ENCODE results near the gene ELN. TPM values are rescaled to one million over a fixed set of nuclear protein-coding genes. Genes with fewer than 3 reads are reported as not detected.
A peak's percentile ranks its signal among the peaks of the same experiment; 100 is the strongest.

ELN gene
- total RNA-seq, 4 donors from 2014 or later = 29.0 to 65.7 (median 50.8) TPM

- Histone ChIP-seq H3K27me3 (no peaks in the 10 kb centered on the region), H3K27ac (no peak overlapping the region), H3K4me1 (peaks cover 0 to 15% of the 10 kb centered on the region in 2 donors), H3K4me3 (replicated peaks in 1 of 3) (no peak overlapping the region), H3K9me3 (no peaks in the 10 kb centered on the region), H3K36me3 (no peaks in the 10 kb centered on the region)
- no peak for DNase-seq
- WGBS, 2 donors = 86 to 91% methylated on average over 5 of the region's 5 CpGs
- intact Hi-C loops (cut with DNase I) = no loop called here
- TF ChIP-seq, protein P1, sequence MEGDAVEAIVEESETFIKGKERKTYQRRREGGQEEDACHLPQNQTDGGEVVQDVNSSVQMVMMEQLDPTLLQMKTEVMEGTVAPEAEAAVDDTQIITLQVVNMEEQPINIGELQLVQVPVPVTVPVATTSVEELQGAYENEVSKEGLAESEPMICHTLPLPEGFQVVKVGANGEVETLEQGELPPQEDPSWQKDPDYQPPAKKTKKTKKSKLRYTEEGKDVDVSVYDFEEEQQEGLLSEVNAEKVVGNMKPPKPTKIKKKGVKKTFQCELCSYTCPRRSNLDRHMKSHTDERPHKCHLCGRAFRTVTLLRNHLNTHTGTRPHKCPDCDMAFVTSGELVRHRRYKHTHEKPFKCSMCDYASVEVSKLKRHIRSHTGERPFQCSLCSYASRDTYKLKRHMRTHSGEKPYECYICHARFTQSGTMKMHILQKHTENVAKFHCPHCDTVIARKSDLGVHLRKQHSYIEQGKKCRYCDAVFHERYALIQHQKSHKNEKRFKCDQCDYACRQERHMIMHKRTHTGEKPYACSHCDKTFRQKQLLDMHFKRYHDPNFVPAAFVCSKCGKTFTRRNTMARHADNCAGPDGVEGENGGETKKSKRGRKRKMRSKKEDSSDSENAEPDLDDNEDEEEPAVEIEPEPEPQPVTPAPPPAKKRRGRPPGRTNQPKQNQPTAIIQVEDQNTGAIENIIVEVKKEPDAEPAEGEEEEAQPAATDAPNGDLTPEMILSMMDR (IDR thresholded peaks at IDR 0.05) = no peak
- no peak for TF ChIP-seq POLR2A (IDR thresholded peaks at IDR 0.05)
Measured at GRCh38 chr7:74019149-74019548, 8.8 kb upstream of the ELN start.

- no peak for DNase-seq
- Histone ChIP-seq H3K27me3 (no peaks in the 10 kb centered on the region), H3K4me1 (peaks cover 0 to 15% of the 10 kb centered on the region in 2 donors), H3K36me3 (no peaks in the 10 kb centered on the region), H3K4me3 (replicated peaks in 1 of 3) (no peak overlapping the region), H3K9me3 (no peaks in the 10 kb centered on the region), H3K27ac (no peak overlapping the region)
- intact Hi-C loops (cut with DNase I) = no loop called here
- 91 to 92% methylated on average over 9 of the region's 9 CpGs for WGBS, 2 donors
- no peak for TF ChIP-seq POLR2A (IDR thresholded peaks at IDR 0.05)
Measured at GRCh38 chr7:74020390-74020789, 7.6 kb upstream of the ELN start.

GRCh38 chr7:74021546-74022320, 6.2 kb upstream of the ELN start:
- no peak for TF ChIP-seq POLR2A (IDR thresholded peaks at IDR 0.05)
- TF ChIP-seq, protein P1 (IDR thresholded peaks at IDR 0.05) = no peak
- Histone ChIP-seq H3K27ac (no peak overlapping the region), H3K27me3 (no peaks in the 10 kb centered on the region), H3K36me3 (no peaks in the 10 kb centered on the region), H3K4me3 (replicated peaks in 1 of 3) (no peak overlapping the region), H3K4me1 (peaks cover 0 to 19% of the 10 kb centered on the region in 2 donors), H3K9me3 (no peaks in the 10 kb centered on the region)
- intact Hi-C loops (cut with DNase I) = no loop called here
- no peak for DNase-seq
- WGBS, 2 donors = 74 to 82% methylated on average over 22 to 26 of the region's 26 CpGs

DNA sequence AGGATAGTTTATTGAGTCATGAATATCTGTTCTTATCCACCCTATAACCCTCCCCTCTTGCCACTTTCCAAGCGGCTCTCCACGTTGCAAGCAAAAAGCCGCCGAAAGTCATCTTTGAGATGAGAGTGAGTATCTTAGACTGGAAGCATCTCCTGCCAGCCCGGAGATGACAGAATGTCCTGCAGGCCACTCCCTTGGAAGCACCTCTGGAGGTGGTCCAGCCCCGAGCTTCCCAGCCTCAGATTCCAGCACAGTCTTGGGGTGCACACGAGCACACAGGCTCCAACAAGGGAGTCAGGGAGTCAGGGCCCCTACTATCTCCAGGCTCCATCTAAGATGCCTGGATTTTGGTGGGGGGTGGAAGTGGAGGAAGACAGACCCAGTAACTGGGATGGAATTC, 5.5 kb upstream of the ELN start:
- intact Hi-C loops (cut with DNase I) = no loop called here
- no peak overlapping the region for H3K27ac ChIP-seq
- H3K4me3 ChIP-seq (replicated peaks in 1 of 3) = no peak overlapping the region
- WGBS, 2 donors = 68 to 80% methylated on average over 7 of the region's 7 CpGs
- TF ChIP-seq POLR2A (IDR thresholded peaks at IDR 0.05) = no peak
- TF ChIP-seq, protein P1 (IDR thresholded peaks at IDR 0.05) = no peak
- no peaks in the 10 kb centered on the region for H3K36me3 ChIP-seq
- DNase-seq = no peak
- no peaks in the 10 kb centered on the region for H3K27me3 ChIP-seq
- peaks cover 7 to 26% of the 10 kb centered on the region in 2 donors for H3K4me1 ChIP-seq
- H3K9me3 ChIP-seq = no peaks in the 10 kb centered on the region

DNA sequence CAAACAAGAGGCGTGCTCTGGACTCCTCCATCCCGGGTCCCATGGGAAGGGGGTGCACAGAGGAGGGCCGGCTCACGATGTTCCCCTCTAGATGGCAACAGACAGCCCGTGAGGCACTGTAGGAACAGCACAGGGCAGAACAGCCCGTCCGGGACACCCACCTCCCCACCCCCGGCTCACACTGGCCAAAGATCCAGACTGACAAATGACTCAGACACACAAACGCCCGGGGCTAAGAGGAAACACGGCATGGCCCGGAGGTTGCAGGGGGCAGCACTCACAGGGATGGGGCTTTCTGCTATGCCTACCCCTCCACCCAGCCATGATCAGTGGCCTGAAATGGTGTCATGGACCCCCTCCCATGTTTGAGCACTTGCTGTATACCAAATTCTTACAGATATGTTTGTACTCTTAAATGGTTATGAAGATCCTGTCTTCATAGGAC, 4.9 kb upstream of the ELN start:
- peaks cover 11 to 28% of the 10 kb centered on the region in 2 donors for H3K4me1 ChIP-seq
- 32 to 34% methylated on average over 11 to 12 of the region's 12 CpGs for WGBS, 2 donors

More for the DNA sequence above, 4.9 kb upstream of the ELN start:
- H3K27ac ChIP-seq = no peak overlapping the region
- DNase-seq = peak in 1 of 2 donors; percentile 29
- H3K36me3 ChIP-seq = no peaks in the 10 kb centered on the region
- no peaks in the 10 kb centered on the region for H3K9me3 ChIP-seq
- no peaks in the 10 kb centered on the region for H3K27me3 ChIP-seq
- no peak for TF ChIP-seq POLR2A (IDR thresholded peaks at IDR 0.05)
- TF ChIP-seq, protein P1 (IDR thresholded peaks at IDR 0.05) = no peak
- no peak overlapping the region for H3K4me3 ChIP-seq (replicated peaks in 1 of 3)
- intact Hi-C loops (cut with DNase I) = no loop called here

Data from thyroid gland (tissue), 4 donors.